ENCODE results near the gene XPA.

The XPA gene

GRCh38 chr9:97665742-97666141, 31.4 kb downstream of the XPA start:
- ChIA-PET CTCF (no interaction called here), POLR2A (no interaction called here)
- no peak for TF ChIP-seq CTCF (IDR thresholded peaks at IDR 0.05; ENCODE audit: insufficient read depth, low read length, missing control alignments)
- no peak for DNase-seq (ENCODE audit: low read depth, low spot score)
- no peak overlapping the region for H3K4me3 ChIP-seq (ENCODE audit: low read depth, low read length)

- ChIA-PET CTCF (interaction anchor here (0.9 to 1.7 kb wide), 2 partner anchors 9 to 240 kb away, joined by 3 to 4 read pairs; no protein-coding TSS in a partner anchor), POLR2A (no interaction called here)
- no peak for TF ChIP-seq CTCF (IDR thresholded peaks at IDR 0.05; ENCODE audit: insufficient read depth, low read length, missing control alignments)
- no peak overlapping the region for H3K4me3 ChIP-seq (ENCODE audit: low read depth, low read length)
- peak; percentile 5 for DNase-seq (ENCODE audit: low read depth, low spot score)
Observed at GRCh38 chr9:97660847-97661246, 36.3 kb downstream of the XPA start.

GRCh38 chr9:97660340-97660739, 36.8 kb downstream of the XPA start:
- CTCF ChIA-PET = interaction anchor here (0.9 to 1.7 kb wide), 2 partner anchors 9 to 240 kb away, joined by 3 to 4 read pairs; no protein-coding TSS in a partner anchor

GRCh38 chr9:97659771-97660170, 37.4 kb downstream of the XPA start:
- no peak overlapping the region for H3K4me3 ChIP-seq (ENCODE audit: low read depth, low read length)
- no peak for DNase-seq (ENCODE audit: low read depth, low spot score)
- ChIA-PET POLR2A (no interaction called here), CTCF (no interaction called here)
- TF ChIP-seq CTCF (IDR thresholded peaks at IDR 0.05; ENCODE audit: insufficient read depth, low read length, missing control alignments) = no peak

More at GRCh38 chr9:97660340-97660739, 36.8 kb downstream of the XPA start:
- H3K4me3 ChIP-seq (ENCODE audit: low read depth, low read length) = no peak overlapping the region
- POLR2A ChIA-PET = no interaction called here
- DNase-seq (ENCODE audit: low read depth, low spot score) = no peak
- TF ChIP-seq CTCF (IDR thresholded peaks at IDR 0.05; ENCODE audit: insufficient read depth, low read length, missing control alignments) = no peak

GRCh38 chr9:97658707-97659106, 38.4 kb downstream of the XPA start:
- ChIA-PET CTCF (no interaction called here), POLR2A (no interaction called here)
- TF ChIP-seq CTCF (IDR thresholded peaks at IDR 0.05; ENCODE audit: insufficient read depth, low read length, missing control alignments) = no peak

GRCh38 chr9:97651646-97652045, 45.5 kb downstream of the XPA start:
- DNase-seq (ENCODE audit: low read depth, low spot score) = no peak
- CTCF ChIA-PET = interaction anchor here (1.0 kb wide), 1 partner anchor 182 kb away, joined by 3 read pairs; no protein-coding TSS in a partner anchor

More at GRCh38 chr9:97658707-97659106, 38.4 kb downstream of the XPA start:
- H3K4me3 ChIP-seq (ENCODE audit: low read depth, low read length) = no peak overlapping the region
- no peak for DNase-seq (ENCODE audit: low read depth, low spot score)

More at GRCh38 chr9:97651646-97652045, 45.5 kb downstream of the XPA start:
- TF ChIP-seq CTCF (IDR thresholded peaks at IDR 0.05; ENCODE audit: insufficient read depth, low read length, missing control alignments) = no peak
- POLR2A ChIA-PET = no interaction called here
- H3K4me3 ChIP-seq (ENCODE audit: low read depth, low read length) = no peak overlapping the region

Measured in AG04449 (cell line).